Uterus (tissue), 2 donors: Measurements from ENCODE around the gene MTMR10.

ENCODE experiments used
- POLR2A ChIP-seq, 2 donors: fragments of 450-650 bp; IDR thresholded peaks; one replicate each; pipeline ENCODE4 v1.6.1; 2016; ENCODE audit warnings: antibody characterized with exemption in 2 of 2, mild to moderate bottlenecking in 1 of 2, moderate library complexity in 1 of 2
- TF ChIP-seq, protein P1 (sequence below), 4 experiments: fragments of 200-600 bp in 2 of 4; fragments of 450-650 bp in 2 of 4; sonication (generic) in 2 of 4; IDR thresholded peaks; one replicate each; pipeline ENCODE4 v1.5.1; 2016 to 2019; ENCODE audit warnings: antibody characterized with exemption in 4 of 4, mild to moderate bottlenecking in 2 of 4, moderate library complexity in 1 of 4

DNA sequence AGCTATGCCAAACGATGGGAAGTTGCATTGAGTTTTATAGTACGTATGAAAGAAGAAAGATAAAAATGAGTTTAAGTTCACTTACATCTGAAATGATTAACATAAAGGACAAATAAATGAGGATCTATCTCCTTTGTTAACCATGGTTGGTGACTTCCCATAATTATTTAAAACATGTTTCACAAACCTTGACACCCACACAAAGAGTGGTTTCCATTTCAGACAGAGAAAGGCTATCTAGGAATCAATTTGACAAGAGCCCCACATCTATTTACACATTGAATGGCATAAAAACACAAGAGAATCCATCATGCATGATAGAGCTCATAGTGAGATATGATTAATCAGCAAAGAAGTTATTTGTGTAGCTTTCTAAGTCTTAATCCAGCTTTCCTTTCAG, 14.2 kb upstream of the MTMR10 start:
- TF ChIP-seq, protein P1, sequence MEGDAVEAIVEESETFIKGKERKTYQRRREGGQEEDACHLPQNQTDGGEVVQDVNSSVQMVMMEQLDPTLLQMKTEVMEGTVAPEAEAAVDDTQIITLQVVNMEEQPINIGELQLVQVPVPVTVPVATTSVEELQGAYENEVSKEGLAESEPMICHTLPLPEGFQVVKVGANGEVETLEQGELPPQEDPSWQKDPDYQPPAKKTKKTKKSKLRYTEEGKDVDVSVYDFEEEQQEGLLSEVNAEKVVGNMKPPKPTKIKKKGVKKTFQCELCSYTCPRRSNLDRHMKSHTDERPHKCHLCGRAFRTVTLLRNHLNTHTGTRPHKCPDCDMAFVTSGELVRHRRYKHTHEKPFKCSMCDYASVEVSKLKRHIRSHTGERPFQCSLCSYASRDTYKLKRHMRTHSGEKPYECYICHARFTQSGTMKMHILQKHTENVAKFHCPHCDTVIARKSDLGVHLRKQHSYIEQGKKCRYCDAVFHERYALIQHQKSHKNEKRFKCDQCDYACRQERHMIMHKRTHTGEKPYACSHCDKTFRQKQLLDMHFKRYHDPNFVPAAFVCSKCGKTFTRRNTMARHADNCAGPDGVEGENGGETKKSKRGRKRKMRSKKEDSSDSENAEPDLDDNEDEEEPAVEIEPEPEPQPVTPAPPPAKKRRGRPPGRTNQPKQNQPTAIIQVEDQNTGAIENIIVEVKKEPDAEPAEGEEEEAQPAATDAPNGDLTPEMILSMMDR (IDR thresholded peaks at IDR 0.05): no peak
- no peak for TF ChIP-seq POLR2A (IDR thresholded peaks at IDR 0.05)
